ENCODE data around the gene JMJD4. TPM values are rescaled to one million over a fixed set of nuclear protein-coding genes. Genes with fewer than 3 reads are reported as not detected.

The JMJD4 gene
- total and polyA plus RNA-seq, 9 donors = 5.9 to 28.9 (median 26.2) TPM

DNA sequence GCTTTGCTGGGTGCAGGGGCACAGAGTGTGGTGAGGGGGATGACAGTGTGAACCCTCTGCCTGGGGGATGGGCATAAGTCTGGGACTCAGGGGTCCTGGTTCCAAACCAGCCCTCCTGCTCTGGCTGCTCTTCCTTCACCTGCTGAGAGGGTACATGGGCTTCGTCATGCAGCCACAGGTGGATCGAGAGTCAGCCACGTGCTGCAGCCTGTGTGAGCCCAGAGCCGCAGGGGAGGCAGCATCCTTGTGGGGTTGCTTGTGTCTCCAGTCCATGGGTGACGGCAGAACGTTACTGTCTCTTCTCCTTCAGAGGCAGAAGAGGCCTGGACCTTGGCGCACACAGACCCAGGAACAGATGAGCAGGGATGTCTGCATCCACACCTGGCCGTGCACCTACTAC, 12.3 kb upstream of the JMJD4 start:
- no peak for TF ChIP-seq POLR2A (IDR thresholded peaks at IDR 0.05)
- TF ChIP-seq, protein P1, sequence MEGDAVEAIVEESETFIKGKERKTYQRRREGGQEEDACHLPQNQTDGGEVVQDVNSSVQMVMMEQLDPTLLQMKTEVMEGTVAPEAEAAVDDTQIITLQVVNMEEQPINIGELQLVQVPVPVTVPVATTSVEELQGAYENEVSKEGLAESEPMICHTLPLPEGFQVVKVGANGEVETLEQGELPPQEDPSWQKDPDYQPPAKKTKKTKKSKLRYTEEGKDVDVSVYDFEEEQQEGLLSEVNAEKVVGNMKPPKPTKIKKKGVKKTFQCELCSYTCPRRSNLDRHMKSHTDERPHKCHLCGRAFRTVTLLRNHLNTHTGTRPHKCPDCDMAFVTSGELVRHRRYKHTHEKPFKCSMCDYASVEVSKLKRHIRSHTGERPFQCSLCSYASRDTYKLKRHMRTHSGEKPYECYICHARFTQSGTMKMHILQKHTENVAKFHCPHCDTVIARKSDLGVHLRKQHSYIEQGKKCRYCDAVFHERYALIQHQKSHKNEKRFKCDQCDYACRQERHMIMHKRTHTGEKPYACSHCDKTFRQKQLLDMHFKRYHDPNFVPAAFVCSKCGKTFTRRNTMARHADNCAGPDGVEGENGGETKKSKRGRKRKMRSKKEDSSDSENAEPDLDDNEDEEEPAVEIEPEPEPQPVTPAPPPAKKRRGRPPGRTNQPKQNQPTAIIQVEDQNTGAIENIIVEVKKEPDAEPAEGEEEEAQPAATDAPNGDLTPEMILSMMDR (IDR thresholded peaks at IDR 0.05) = no peak
- no peak for TF ChIP-seq EP300 (IDR thresholded peaks at IDR 0.05)
- WGBS, 3 donors = 78 to 85% (median 79%) methylated on average over 8 of the region's 8 CpGs
- H3K4me1 ChIP-seq (ENCODE audit: insufficient read depth) = peaks cover 41% of the 10 kb centered on the region
- intact Hi-C loops (cut with DNase I) = no loop called here
- DNase-seq = peak in 1 of 5 donors; percentile 37
- no peaks in the 10 kb centered on the region for H3K9me3 ChIP-seq
- no peaks in the 10 kb centered on the region for H3K36me3 ChIP-seq
- H3K27ac ChIP-seq = peak overlapping the region; percentile 82 to 93
- no peaks in the 10 kb centered on the region for H3K27me3 ChIP-seq
- no peak overlapping the region for H3K4me3 ChIP-seq

DNA sequence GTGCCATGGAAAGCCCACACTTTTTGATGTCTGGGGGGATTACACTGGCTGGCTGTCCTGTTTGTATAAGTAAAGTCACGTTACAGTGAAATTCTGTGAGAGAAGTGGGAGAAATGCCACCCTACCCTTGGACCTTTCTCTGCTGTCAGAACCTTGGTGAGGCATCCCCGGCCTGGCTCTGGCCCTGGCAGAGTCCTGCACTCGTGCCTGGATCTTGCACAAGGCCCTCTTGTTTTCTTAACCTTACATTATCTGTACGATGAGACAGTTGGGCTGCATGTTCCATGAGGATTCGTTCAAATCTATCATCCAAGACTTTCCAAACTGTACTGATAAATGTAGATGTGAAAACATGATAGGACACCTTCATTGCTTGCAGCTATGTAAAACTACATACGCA, 11.6 kb upstream of the JMJD4 start:
- intact Hi-C loops (cut with DNase I) = no loop called here
- DNase-seq = peak in 3 of 5 donors; percentile 13 to 31 (median 19)
- H3K27ac ChIP-seq = peak overlapping the region; percentile 82 to 93
- no peak overlapping the region for H3K4me3 ChIP-seq
- 73 to 78% (median 77%) methylated on average over 6 of the region's 6 CpGs for WGBS, 3 donors
- H3K4me1 ChIP-seq (ENCODE audit: insufficient read depth) = peaks cover 41% of the 10 kb centered on the region
- H3K36me3 ChIP-seq = no peaks in the 10 kb centered on the region
- TF ChIP-seq POLR2A (IDR thresholded peaks at IDR 0.05) = no peak
- no peaks in the 10 kb centered on the region for H3K27me3 ChIP-seq
- no peaks in the 10 kb centered on the region for H3K9me3 ChIP-seq

DNA sequence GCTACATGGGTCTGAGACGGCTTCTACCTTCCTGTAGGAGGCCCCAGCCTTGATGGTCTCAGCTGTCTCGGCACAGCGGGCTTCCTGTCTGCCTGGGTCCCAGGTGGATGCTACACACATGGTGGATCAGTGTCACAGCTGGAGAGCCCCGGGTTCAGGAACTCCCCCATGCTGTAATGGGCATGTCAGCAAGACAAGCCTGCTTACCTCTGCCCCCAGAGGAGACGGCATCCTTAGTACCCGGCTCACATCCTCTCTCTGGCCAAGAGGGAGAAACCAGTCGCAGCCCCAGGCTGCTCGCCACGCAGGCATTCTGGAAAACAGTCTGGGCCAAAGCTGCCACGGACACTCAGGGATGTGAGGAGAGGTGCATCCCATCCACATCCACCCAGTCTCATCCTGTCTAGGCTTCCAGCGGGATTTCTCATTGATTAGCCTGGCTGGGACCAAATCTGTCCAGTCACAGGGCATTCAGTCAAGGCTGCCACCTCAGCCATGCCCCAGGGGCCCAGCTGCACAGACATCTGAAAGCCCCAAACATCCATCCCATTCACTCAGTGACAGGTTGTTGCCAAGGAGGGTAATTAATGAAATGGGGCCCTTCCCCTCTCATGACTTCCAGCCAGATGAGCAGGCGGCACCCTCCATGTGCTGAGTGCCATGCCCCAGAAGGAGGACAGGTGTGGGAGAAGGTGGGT, 10.6 kb upstream of the JMJD4 start:
- Histone ChIP-seq H3K4me3 (no peak overlapping the region), H3K9me3 (no peaks in the 10 kb centered on the region), H3K27me3 (no peaks in the 10 kb centered on the region), H3K36me3 (no peaks in the 10 kb centered on the region), H3K27ac (peak overlapping the region; percentile 82 to 93), H3K4me1 (ENCODE audit: insufficient read depth) (peaks cover 45% of the 10 kb centered on the region)
- intact Hi-C loops (cut with DNase I) = no loop called here
- WGBS, 3 donors = 90 to 95% (median 92%) methylated on average over 11 to 12 of the region's 12 CpGs
- peak in 3 of 5 donors; percentile 18 to 26 (median 19) for DNase-seq
- TF ChIP-seq POLR2A (IDR thresholded peaks at IDR 0.05) (no peak), EP300 (IDR thresholded peaks at IDR 0.05) (no peak)
- TF ChIP-seq, protein P1 (IDR thresholded peaks at IDR 0.05) = no peak

DNA sequence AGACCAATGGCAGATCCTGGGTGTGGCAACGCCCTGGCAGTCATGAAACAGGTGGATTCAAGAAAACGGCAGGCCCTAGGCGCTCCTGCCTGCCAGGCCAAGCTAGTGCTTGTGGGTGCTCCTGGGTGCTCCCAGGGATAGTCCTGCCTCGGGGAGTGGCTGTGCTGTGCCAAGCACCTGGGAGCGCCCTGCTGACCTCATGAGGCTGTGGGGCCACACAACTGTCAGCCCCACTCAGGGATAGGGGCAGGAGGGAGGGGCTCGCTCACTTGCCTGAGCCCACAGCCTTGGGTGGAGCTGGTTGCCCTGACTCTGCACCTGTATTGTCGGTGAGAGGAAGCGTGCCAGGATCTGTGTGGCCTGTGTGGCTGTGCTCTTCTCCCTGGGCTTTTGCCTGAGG, 9.6 kb upstream of the JMJD4 start:
- Histone ChIP-seq H3K4me3 (no peak overlapping the region), H3K36me3 (no peaks in the 10 kb centered on the region), H3K27ac (peak overlapping the region in 1 of 2 donors; percentile 93), H3K4me1 (ENCODE audit: insufficient read depth) (peaks cover 41% of the 10 kb centered on the region), H3K9me3 (no peaks in the 10 kb centered on the region), H3K27me3 (no peaks in the 10 kb centered on the region)
- intact Hi-C loops (cut with DNase I) = no loop called here
- peak in 2 of 5 donors; percentile 20 to 29 for DNase-seq
- TF ChIP-seq POLR2A (IDR thresholded peaks at IDR 0.05) (no peak), EP300 (IDR thresholded peaks at IDR 0.05) (no peak)
- TF ChIP-seq, protein P1 (IDR thresholded peaks at IDR 0.05) = no peak
- whole genome bisulfite sequencing, 3 donors = 87 to 92% (median 90%) methylated on average over 8 of the region's 8 CpGs
